HEK293 (cell line): Measurements from ENCODE around the gene KRT17.
"Not testable (repeated sequence)": the region's sequence is repeated elsewhere in the genome, so short reads cannot be mapped to it uniquely, and the experiment has no call there.

ENCODE experiments used
- CTCF ChIA-PET: fragments of 350-600 bp; formaldehyde crosslinking; extraction: SDS; loops from one replicate; lab custom pipeline; 2021; ENCODE audit warnings: antibody characterized with exemption; lab: Yijun Ruan, JAX
- POLR2A ChIA-PET: fragments of 300-600 bp; formaldehyde crosslinking; extraction: SDS; loops from one replicate; lab custom pipeline; 2020; ENCODE audit warnings: antibody characterized with exemption, inconsistent platforms; lab: Yijun Ruan, JAX
- H3K27ac ChIP-seq: fragments of 200-500 bp; sonication (Bioruptor generic); 2 replicates; pipeline ENCODE4 v1.5.1; 2014; ENCODE audit warnings: low read depth, low read length, control low read depth, inconsistent platforms; ENCODE audit errors: extremely low read depth
- H3K36me3 ChIP-seq, 2 experiments: fragments of 200-500 bp in 1 of 2; sonication (Bioruptor generic) in 1 of 2; 1 replicate in 1 of 2; 2 replicates in 1 of 2; pipeline ENCODE4 v1.5.1; 2014 to 2017; ENCODE audit warnings: inconsistent platforms in 2 of 2, low read length in 2 of 2; ENCODE audit not compliant: control insufficient read depth in 2 of 2, insufficient read depth in 1 of 2
- H3K4me1 ChIP-seq: fragments of 200-500 bp; sonication (Bioruptor generic); 2 replicates; pipeline ENCODE4 v1.5.1; 2014; ENCODE audit warnings: mild to moderate bottlenecking, low read length, inconsistent platforms; ENCODE audit not compliant: control insufficient read depth, insufficient read depth
- H3K4me3 ChIP-seq: 2 replicates; pipeline ENCODE4 v1.5.1; 2011; ENCODE audit warnings: low read depth, mild to moderate bottlenecking, control low read depth, low read length, moderate library complexity
- H3K9me3 ChIP-seq: fragments of 200-500 bp; sonication (Bioruptor generic); 2 replicates; pipeline ENCODE4 v1.5.1; 2014; ENCODE audit warnings: low read depth, low read length, inconsistent platforms; ENCODE audit not compliant: control insufficient read depth, insufficient read depth
- KLF17 ChIP-seq: fragments of 450-650 bp; formaldehyde crosslinking; IDR thresholded peaks from 2 replicates; pipeline ENCODE4 v1.5.1; 2016; ENCODE audit warnings: missing biosample characterization, missing genetic modification characterization
- YY1 ChIP-seq: fragments of 450-650 bp; formaldehyde crosslinking; IDR thresholded peaks from 2 replicates; pipeline ENCODE4 v1.5.1; 2018; ENCODE audit warnings: missing biosample characterization, missing genetic modification characterization
- ZNF155 ChIP-seq: fragments of 450-650 bp; formaldehyde crosslinking; IDR thresholded peaks from 2 replicates; pipeline ENCODE4 v1.5.1; 2016; ENCODE audit warnings: missing biosample characterization, missing genetic modification characterization
- ZNF157 ChIP-seq: fragments of 450-650 bp; formaldehyde crosslinking; IDR thresholded peaks from 2 replicates; pipeline ENCODE4 v1.5.1; 2016; ENCODE audit warnings: missing biosample characterization, missing genetic modification characterization
- ZNF184 ChIP-seq: fragments of 450-650 bp; IDR thresholded peaks from 2 replicates; pipeline ENCODE4 v1.5.1; 2018; ENCODE audit warnings: missing biosample characterization, mild to moderate bottlenecking, missing genetic modification characterization
- ZNF223 ChIP-seq: fragments of 450-650 bp; formaldehyde crosslinking; IDR thresholded peaks from 2 replicates; pipeline ENCODE4 v1.5.1; 2016; ENCODE audit warnings: missing biosample characterization, missing genetic modification characterization
- ZNF23 ChIP-seq: fragments of 450-650 bp; formaldehyde crosslinking; IDR thresholded peaks from 2 replicates; pipeline ENCODE4 v1.5.1; 2016; ENCODE audit warnings: missing biosample characterization, missing genetic modification characterization, borderline replicate concordance
- ZNF350 ChIP-seq: fragments of 450-650 bp; formaldehyde crosslinking; IDR thresholded peaks from 2 replicates; pipeline ENCODE4 v1.5.0; 2017; ENCODE audit warnings: missing biosample characterization, mild to moderate bottlenecking, missing genetic modification characterization
- ZNF513 ChIP-seq: fragments of 450-650 bp; IDR thresholded peaks from 2 replicates; pipeline ENCODE4 v1.5.1; 2018; ENCODE audit warnings: missing biosample characterization, missing genetic modification characterization
- ZNF514 ChIP-seq: fragments of 450-650 bp; formaldehyde crosslinking; IDR thresholded peaks from 2 replicates; pipeline ENCODE4 v1.5.1; 2016; ENCODE audit warnings: missing biosample characterization, missing genetic modification characterization

KRT17 gene

GRCh38 chr17:41629826-41630670 lies 5.7 kb upstream of the KRT17 start:
- Histone ChIP-seq H3K4me1 (no peaks in the 10 kb centered on the region), H3K36me3 (no peaks in the 10 kb centered on the region), H3K27ac (no peak overlapping the region), H3K4me3 (no peak overlapping the region), H3K9me3 (no peaks in the 10 kb centered on the region)
- POLR2A ChIA-PET, result no interaction called here
- CTCF ChIA-PET, result interaction anchor here (0.6 to 3.7 kb wide), 6 partner anchors 18 to 81 kb away, joined by 3 to 17 read pairs (median 4); no protein-coding TSS in a partner anchor
- TF ChIP-seq YY1 (tag by site-specific recombination) (no peak), ZNF23 (tag by site-specific recombination) (no peak), ZNF184 (tag by site-specific recombination) (no peak)

- CTCF ChIA-PET, result interaction anchor here (1.2 to 3.7 kb wide), 4 partner anchors 19 to 80 kb away, joined by 3 to 17 read pairs (median 6); no protein-coding TSS in a partner anchor
- H3K4me1 ChIP-seq, result peaks cover 2% of the 10 kb centered on the region; the same call in 1 of the 2 replicates
- no peaks in the 10 kb centered on the region for H3K9me3 ChIP-seq
- POLR2A ChIA-PET, result no interaction called here
- no peak overlapping the region for H3K27ac ChIP-seq
- TF ChIP-seq ZNF514 (tag by site-specific recombination), result no peak
- TF ChIP-seq KLF17 (tag by site-specific recombination), result no peak
- TF ChIP-seq ZNF350 (tag by site-specific recombination), result no peak
- no peak for TF ChIP-seq ZNF513
- no peak for TF ChIP-seq ZNF157 (tag by site-specific recombination)
- TF ChIP-seq ZNF155, result no peak
- TF ChIP-seq ZNF223 (tag by site-specific recombination), result no peak
- TF ChIP-seq, all 188 proteins: peak for 0
- H3K36me3 ChIP-seq, result no peaks in the 10 kb centered on the region
- no peak overlapping the region for H3K4me3 ChIP-seq
Observed at GRCh38 chr17:41629316-41629715, 4.9 kb upstream of the KRT17 start.

GRCh38 chr17:41628621-41629255 lies 4.4 kb upstream of the KRT17 start:
- H3K27ac ChIP-seq, POLR2A ChIA-PET, H3K4me1 ChIP-seq, H3K4me3 ChIP-seq, H3K9me3 ChIP-seq, H3K36me3 ChIP-seq: not testable (repeated sequence)
- CTCF ChIA-PET, result interaction anchor here (2.1 to 3.7 kb wide), 2 partner anchors 19 to 37 kb away, joined by 8 to 17 read pairs; no protein-coding TSS in a partner anchor

GRCh38 chr17:41628073-41628370 lies 3.6 kb upstream of the KRT17 start:
- H3K4me3 ChIP-seq, H3K4me1 ChIP-seq, H3K9me3 ChIP-seq, H3K27ac ChIP-seq, POLR2A ChIA-PET, H3K36me3 ChIP-seq: not testable (repeated sequence)
- CTCF ChIA-PET, result interaction anchor here (0.9 to 3.7 kb wide), 3 partner anchors 12 to 80 kb away, joined by 3 to 17 read pairs (median 3); no protein-coding TSS in a partner anchor
